Measurements from ENCODE around the gene FAM24A.

DNA sequence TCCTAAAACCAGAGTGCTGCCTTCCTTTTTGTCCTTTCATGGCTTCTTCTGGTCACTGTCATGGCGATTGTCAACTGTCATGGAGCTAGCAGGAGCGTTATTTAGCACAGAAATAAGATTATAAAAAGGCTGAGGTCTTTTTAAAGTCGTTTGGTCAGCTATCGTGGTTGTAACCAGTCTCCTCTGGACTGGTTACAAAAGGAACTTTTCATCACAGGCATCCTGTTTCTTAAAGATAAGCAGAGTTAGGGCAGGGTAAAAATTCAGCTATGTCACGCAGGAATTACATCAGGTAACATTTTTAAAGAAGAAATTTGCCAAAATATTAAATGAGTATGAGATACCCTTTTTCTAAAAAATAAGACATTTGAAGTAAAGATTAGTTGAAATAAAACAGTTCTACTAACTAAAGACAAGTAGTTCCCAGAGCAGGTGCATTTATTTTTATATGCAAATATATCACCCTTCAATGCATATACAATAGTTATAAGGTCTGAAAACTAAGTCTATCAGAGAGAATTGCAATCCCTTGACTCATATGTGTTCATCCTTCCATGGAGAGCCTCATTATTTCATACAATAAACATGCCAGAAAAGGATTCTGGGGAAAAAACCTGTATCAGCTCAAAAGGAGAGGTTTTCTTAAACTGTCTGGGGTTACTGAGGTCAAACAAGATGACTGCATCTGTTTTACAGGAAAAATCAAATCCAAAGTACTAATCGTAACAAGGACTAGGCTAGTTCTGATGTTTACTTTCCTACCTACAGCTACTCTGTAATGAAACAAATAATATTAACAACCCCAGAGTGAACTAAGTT lies 20.9 kb downstream of the FAM24A start:
- TF ChIP-seq, protein P1, sequence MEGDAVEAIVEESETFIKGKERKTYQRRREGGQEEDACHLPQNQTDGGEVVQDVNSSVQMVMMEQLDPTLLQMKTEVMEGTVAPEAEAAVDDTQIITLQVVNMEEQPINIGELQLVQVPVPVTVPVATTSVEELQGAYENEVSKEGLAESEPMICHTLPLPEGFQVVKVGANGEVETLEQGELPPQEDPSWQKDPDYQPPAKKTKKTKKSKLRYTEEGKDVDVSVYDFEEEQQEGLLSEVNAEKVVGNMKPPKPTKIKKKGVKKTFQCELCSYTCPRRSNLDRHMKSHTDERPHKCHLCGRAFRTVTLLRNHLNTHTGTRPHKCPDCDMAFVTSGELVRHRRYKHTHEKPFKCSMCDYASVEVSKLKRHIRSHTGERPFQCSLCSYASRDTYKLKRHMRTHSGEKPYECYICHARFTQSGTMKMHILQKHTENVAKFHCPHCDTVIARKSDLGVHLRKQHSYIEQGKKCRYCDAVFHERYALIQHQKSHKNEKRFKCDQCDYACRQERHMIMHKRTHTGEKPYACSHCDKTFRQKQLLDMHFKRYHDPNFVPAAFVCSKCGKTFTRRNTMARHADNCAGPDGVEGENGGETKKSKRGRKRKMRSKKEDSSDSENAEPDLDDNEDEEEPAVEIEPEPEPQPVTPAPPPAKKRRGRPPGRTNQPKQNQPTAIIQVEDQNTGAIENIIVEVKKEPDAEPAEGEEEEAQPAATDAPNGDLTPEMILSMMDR (IDR thresholded peaks at IDR 0.05) = no peak
- TF ChIP-seq EP300 (IDR thresholded peaks at IDR 0.05) = no peak

All from stomach (tissue), 4 donors.